Measurements from ENCODE around the gene GPR39.

DNA sequence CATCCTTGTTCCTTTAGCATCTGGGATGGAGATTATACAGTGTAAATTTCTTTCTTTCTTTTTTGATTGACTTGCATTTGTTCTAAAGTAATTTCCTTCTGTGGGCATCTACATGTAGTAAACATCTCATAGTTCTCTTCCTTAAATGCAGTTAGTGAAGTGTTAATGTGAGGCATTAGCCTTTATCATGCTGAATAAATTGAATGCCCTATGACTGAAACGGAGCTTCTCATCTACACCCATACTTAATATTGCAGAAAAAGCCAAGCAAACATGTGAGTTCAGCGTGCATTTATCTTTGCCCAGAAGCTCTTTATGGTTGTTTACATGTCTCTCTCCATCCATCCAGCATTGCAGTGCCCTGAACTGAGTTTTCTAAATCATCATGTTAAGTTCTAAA is 195.1 kb downstream of the GPR39 start:
- TF ChIP-seq CTCF (conservative IDR thresholded peaks at IDR 0.05) (no peak), ZFX (IDR thresholded peaks at IDR 0.05) (no peak)

Data from C4-2B (cell line).